Spleen (tissue), 7 donors: ENCODE results near the gene TSHZ3.

Experiments used
- POLR2A ChIP-seq, 3 donors: fragments of 450-650 bp; IDR thresholded peaks; one replicate each; pipeline ENCODE4 v1.5.1; 2017; ENCODE audit warnings: antibody characterized with exemption in 3 of 3, mild to moderate bottlenecking in 1 of 3
- POLR2AphosphoS5 ChIP-seq, 3 donors: sonication (generic); formaldehyde crosslinking; IDR thresholded peaks; one replicate each; pipeline ENCODE4 v1.5.1; 2017; ENCODE audit warnings: antibody characterized with exemption in 3 of 3
- TF ChIP-seq, protein P1 (sequence below), 11 experiments: fragments of 200-600 bp in 7 of 11; fragments of 450-650 bp in 4 of 11; sonication (generic) in 4 of 11; IDR thresholded peaks in 8 of 11; conservative IDR thresholded peaks in 3 of 11; 1 replicate in 7 of 11; 2 replicates in 4 of 11; pipeline versions ENCODE4 v1.4.0 to v1.8.0; 2016 to 2021; ENCODE audit warnings: antibody characterized with exemption in 11 of 11, inconsistent platforms in 4 of 11, mild to moderate bottlenecking in 1 of 11
- donor health status: DM: no; HTN: no; CAD: no; lungs with moderate emphysema.
- donor health status: DM: no; HTN: no; CAD: no.
- donor health status: DM: no; HTN: no; CAD: no.

DNA sequence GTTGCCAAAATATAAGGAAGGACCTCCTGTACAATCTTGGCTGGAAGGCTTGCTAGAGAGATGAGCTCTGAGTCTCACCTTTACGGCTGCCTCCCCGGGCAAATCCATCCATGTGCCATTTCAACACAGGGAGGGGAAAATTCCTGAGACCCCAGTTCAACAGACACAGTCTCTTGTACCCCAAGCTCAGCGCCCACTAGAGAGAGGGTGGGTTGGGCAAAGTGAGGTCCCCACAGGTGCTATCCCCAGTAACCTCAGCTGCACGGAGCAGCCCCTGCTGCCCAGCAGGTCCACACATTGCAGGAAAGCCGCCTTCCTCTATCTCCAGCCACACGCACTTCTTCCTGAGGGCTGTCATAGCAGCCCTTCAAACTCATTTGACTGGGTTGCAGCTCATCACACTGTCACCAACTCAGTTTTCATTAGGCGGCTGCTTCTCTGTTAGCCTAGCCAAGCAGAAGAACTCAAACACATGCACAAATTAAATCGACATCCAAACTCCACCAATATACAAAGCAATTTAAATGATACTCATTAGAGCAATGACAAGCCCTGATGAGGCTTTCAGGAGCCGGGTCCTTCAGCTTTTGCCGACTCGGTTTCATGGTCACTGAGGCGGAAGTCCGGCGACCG, 80.4 kb downstream of the TSHZ3 start:
- TF ChIP-seq, protein P1, sequence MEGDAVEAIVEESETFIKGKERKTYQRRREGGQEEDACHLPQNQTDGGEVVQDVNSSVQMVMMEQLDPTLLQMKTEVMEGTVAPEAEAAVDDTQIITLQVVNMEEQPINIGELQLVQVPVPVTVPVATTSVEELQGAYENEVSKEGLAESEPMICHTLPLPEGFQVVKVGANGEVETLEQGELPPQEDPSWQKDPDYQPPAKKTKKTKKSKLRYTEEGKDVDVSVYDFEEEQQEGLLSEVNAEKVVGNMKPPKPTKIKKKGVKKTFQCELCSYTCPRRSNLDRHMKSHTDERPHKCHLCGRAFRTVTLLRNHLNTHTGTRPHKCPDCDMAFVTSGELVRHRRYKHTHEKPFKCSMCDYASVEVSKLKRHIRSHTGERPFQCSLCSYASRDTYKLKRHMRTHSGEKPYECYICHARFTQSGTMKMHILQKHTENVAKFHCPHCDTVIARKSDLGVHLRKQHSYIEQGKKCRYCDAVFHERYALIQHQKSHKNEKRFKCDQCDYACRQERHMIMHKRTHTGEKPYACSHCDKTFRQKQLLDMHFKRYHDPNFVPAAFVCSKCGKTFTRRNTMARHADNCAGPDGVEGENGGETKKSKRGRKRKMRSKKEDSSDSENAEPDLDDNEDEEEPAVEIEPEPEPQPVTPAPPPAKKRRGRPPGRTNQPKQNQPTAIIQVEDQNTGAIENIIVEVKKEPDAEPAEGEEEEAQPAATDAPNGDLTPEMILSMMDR (IDR thresholded peaks at IDR 0.05 in 8 of 11, conservative IDR thresholded peaks at IDR 0.05 in 3 of 11), result no peak
- TF ChIP-seq POLR2AphosphoS5 (IDR thresholded peaks at IDR 0.05), result no peak
- TF ChIP-seq POLR2A (IDR thresholded peaks at IDR 0.05), result no peak
